CD4-positive, alpha-beta T cell treated with Interleukin-4 for 1 hour (primary cell): ENCODE measurements around the gene CCDC159.

Source experiments
- DNase-seq, 2 donors: peaks; one replicate each; pipeline ENCODE4 v3.0.0-alpha.2; 2020 to 2022

The CCDC159 gene

DNA sequence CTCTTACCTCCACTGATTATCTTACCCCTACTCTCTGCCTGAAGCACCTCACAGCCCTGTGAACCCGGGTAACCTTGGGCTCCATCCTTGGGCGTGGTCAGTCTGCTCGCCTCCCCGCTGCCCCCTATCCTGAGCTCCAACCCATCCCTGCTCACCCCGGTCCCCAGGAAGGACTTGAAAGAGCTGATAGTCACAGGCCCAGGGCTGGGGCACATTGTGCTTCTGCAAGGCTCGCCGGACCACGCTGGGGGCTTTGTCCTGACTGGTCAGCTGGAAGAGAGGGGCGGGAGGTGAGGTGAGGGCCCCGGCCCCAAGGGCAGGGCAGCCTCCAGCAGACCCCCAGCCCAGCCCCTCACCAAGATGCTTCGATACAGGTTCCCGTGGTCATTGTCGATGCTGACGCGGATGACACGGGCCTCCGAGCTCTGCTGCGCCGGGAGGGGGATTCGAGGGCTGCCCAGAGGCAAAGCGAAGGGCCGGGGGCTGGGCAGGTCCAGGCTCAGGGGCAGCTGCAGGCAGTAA, 50.8 kb downstream of the CCDC159 start:
- DNase-seq = no peak

DNA sequence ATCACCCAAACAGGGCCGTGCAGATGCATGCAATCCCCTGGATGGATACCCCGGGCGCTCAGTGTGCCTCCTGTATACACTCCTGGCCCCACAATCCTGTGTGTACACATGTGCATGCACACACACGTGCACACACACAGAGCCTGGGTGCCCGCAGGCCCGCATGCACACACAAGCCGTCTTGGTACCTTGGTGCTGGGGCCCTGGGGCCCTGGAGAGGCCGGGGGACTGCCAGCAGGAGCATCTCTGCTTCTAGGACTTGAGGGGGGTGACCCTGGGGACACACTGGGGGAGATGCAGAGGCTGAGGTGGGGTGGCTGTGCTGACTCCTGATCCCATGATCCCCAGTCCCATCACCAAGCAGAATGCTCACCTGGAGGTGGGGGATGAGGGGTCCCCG, 53.3 kb downstream of the CCDC159 start:
- DNase-seq = no peak

DNA sequence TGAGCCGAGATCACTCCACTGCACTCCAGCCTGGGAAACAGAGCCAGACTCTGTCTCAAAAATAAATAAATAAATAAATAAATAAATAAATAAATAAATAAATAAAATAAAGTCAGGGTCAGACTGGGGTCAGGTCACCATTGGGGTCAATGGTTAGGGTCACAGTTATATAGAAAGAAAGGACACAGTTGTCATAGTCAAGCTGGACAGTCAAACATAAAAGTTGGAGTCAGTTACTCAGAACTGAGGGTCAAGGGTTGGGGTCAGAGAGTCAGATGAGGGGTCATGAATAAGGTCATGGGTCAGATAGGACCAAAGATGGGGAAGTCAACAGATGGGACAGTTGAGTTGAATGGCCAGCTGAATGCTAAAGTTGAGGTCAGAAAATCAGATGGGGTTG, 54.5 kb downstream of the CCDC159 start:
- no peak for DNase-seq

DNA sequence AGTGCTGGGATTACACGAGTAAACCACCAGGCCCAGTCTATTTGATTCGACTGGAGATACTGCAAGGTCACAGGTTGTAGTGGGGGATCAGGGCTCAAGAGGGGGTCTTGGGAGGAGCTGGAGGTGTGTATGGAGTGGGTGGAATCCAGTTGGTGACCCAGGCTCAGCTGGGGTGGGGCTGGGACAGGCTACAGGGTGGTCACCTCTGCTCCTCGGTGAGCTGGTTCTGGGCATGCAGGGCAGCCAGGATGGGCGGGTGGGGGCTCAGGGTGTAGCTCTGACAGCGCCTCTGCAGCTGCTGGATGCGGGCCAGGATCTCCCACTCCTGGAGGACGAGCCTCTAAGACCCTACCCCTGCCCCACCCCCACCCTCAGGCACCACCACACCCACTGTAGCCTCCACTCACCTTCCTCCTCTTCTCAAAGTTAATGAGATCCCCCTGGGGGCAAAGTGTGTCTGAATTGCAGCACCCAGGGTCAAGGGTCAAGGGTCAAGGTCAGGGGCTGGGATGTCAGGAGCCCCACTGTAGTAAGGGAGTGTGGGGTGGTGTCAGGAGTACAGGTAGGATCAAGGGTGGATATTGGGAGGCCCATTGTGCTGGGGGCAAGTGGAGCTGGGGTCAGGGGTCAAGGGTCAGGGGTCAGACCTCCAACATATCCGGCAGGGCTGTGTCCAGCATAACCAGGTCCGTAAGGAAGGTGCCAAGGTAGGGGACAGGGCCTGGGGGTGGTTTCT, 55.7 kb downstream of the CCDC159 start:
- DNase-seq = no peak
